GM23338 (cell line): Measurements from ENCODE around the gene DSG2. TPM values are rescaled to one million over a fixed set of nuclear protein-coding genes. Genes with fewer than 3 reads are reported as not detected.

Source experiments
- ATAC-seq: fragments of 200-7000 bp; cut with Tn5 transposase; 3 replicates; pipeline ENCODE4 v1.9.1; 2020
- DNase-seq: peaks from one replicate; pipeline ENCODE4 v3.0.0-alpha.2; 2015; ENCODE audit warnings: low spot score
- H2AFZ ChIP-seq: fragments of 200-600 bp; sonication (generic); 2 replicates; pipeline ENCODE4 v1.8.0; 2016; ENCODE audit warnings: antibody characterized with exemption, mild to moderate bottlenecking, moderate library complexity
- H3F3A ChIP-seq: fragments of 200-600 bp; sonication (generic); replicated peaks from 2 replicates; pipeline ENCODE4 v1.8.0; 2017; ENCODE audit warnings: antibody characterized with exemption, mixed run types, low read depth
- H3K27ac ChIP-seq: fragments of 200-600 bp; sonication (generic); 2 replicates; pipeline ENCODE4 v1.6.1; 2016; ENCODE audit warnings: low read depth
- H3K27me3 ChIP-seq: fragments of 200-600 bp; sonication (generic); 2 replicates; pipeline ENCODE4 v1.8.0; 2016; ENCODE audit warnings: mild to moderate bottlenecking, mixed run types, moderate library complexity; ENCODE audit not compliant: insufficient read depth
- H3K36me3 ChIP-seq: fragments of 200-600 bp; sonication (generic); 2 replicates; pipeline ENCODE4 v1.8.0; 2016; ENCODE audit warnings: mild to moderate bottlenecking; ENCODE audit not compliant: insufficient read depth
- H3K4me1 ChIP-seq: fragments of 200-600 bp; sonication (generic); 2 replicates; pipeline ENCODE4 v1.8.0; 2016; ENCODE audit warnings: mild to moderate bottlenecking, moderate library complexity; ENCODE audit not compliant: insufficient read depth
- H3K4me2 ChIP-seq: fragments of 200-600 bp; sonication (generic); 2 replicates; pipeline ENCODE4 v1.7.1; 2017; ENCODE audit warnings: mixed run types
- H3K4me3 ChIP-seq: fragments of 200-600 bp; sonication (generic); 2 replicates; pipeline ENCODE4 v1.6.1; 2016; ENCODE audit warnings: mixed run types
- H3K79me2 ChIP-seq: fragments of 200-600 bp; sonication (generic); replicated peaks from 2 replicates; pipeline ENCODE4 v1.8.0; 2017; ENCODE audit warnings: mild to moderate bottlenecking; ENCODE audit not compliant: insufficient read depth
- H3K9me2 ChIP-seq: fragments of 200-600 bp; sonication (generic); 2 replicates; pipeline ENCODE4 v1.8.0; 2017; ENCODE audit not compliant: insufficient read depth
- H4K20me1 ChIP-seq: fragments of 200-600 bp; sonication (generic); replicated peaks from 2 replicates; pipeline ENCODE4 v1.8.0; 2017; ENCODE audit warnings: mild to moderate bottlenecking; ENCODE audit not compliant: insufficient read depth
- H3K27ac Mint-ChIP-seq: 2 replicates; pipeline ENCODE4 v1.8.0; 2020; ENCODE audit warnings: inconsistent platforms, mild to moderate bottlenecking, moderate library complexity, mixed read lengths
- H3K27me3 Mint-ChIP-seq: 3 replicates; pipeline ENCODE4 v1.8.0; 2022; ENCODE audit warnings: low read depth, mild to moderate bottlenecking, moderate library complexity, mixed read lengths, inconsistent platforms; ENCODE audit not compliant: insufficient read depth, poor library complexity
- H3K36me3 Mint-ChIP-seq: 3 replicates; pipeline ENCODE4 v1.8.0; 2021; ENCODE audit warnings: low read depth, mild to moderate bottlenecking, inconsistent platforms, moderate library complexity, mixed read lengths
- H3K4me1 Mint-ChIP-seq: 3 replicates; pipeline ENCODE4 v1.8.0; 2020; ENCODE audit warnings: mild to moderate bottlenecking, inconsistent platforms, mixed read lengths
- H3K4me3 Mint-ChIP-seq: 3 replicates; pipeline ENCODE4 v1.8.0; 2021; ENCODE audit warnings: moderate library complexity, mild to moderate bottlenecking, inconsistent platforms, mixed read lengths
- H3K9me3 Mint-ChIP-seq: 3 replicates; pipeline ENCODE4 v1.8.0; 2020; ENCODE audit warnings: moderate library complexity, mild to moderate bottlenecking, inconsistent platforms, mixed read lengths
- CREB1 ChIP-seq: fragments of 250-450 bp; sonication (Bioruptor Pico); IDR thresholded peaks from 2 replicates; pipeline ENCODE4 v1.5.0; 2020; ENCODE audit warnings: low read depth, mild to moderate bottlenecking, moderate library complexity
- ETS1 ChIP-seq: IDR thresholded peaks from 2 replicates; pipeline ENCODE4 v1.6.1; 2016; ENCODE audit warnings: antibody characterized with exemption
- EZH2 ChIP-seq: fragments of 200-600 bp; sonication (generic); IDR thresholded peaks from one replicate; pipeline ENCODE4 v1.8.0; 2017; ENCODE audit warnings: antibody characterized with exemption, mild to moderate bottlenecking, low read depth; ENCODE audit not compliant: unreplicated experiment
- EZH2phosphoT487 ChIP-seq: fragments of 200-600 bp; sonication (generic); IDR thresholded peaks from one replicate; pipeline ENCODE4 v1.8.1; 2018; ENCODE audit warnings: antibody characterized with exemption; ENCODE audit not compliant: unreplicated experiment
- JUNB ChIP-seq: IDR thresholded peaks from one replicate; pipeline ENCODE4 v1.6.1; 2016; ENCODE audit warnings: antibody characterized with exemption; ENCODE audit not compliant: unreplicated experiment
- NANOG ChIP-seq: IDR thresholded peaks from 2 replicates; pipeline ENCODE4 v1.6.1; 2016; ENCODE audit warnings: antibody characterized with exemption, borderline replicate concordance
- POLR2AphosphoS5 ChIP-seq: IDR thresholded peaks from 2 replicates; pipeline ENCODE4 v1.6.1; 2016; ENCODE audit warnings: antibody characterized with exemption, low read depth
- STAT1 ChIP-seq: IDR thresholded peaks from one replicate; pipeline ENCODE4 v1.6.1; 2016; ENCODE audit warnings: antibody characterized with exemption; ENCODE audit not compliant: unreplicated experiment
- ZNF331 ChIP-seq: fragments of 250-450 bp; sonication (Bioruptor Pico); IDR thresholded peaks from 2 replicates; pipeline ENCODE4 v1.5.0; 2020; ENCODE audit warnings: low read depth, mild to moderate bottlenecking, moderate library complexity
- polyA plus RNA-seq: library from polyadenylated mRNA; unstranded; fragments of >200 nt; fragmentation: Nextera tagmentation; extraction: Ambion mirVana; gene quantifications from 2 replicates; pipeline ENCODE4 v1.2.1, GENCODE V29; 2016
- total RNA-seq: library from RNA; depleted of rRNA; stranded (reverse); fragments of >200 nt; shearing (Covaris generic); gene quantifications from 2 replicates; pipeline ENCODE4 v1.2.3, GENCODE V29; 2014

The DSG2 gene
- total and polyA plus RNA-seq, 2 experiments from 2014 or later, result 44.7 to 144 TPM

DNA sequence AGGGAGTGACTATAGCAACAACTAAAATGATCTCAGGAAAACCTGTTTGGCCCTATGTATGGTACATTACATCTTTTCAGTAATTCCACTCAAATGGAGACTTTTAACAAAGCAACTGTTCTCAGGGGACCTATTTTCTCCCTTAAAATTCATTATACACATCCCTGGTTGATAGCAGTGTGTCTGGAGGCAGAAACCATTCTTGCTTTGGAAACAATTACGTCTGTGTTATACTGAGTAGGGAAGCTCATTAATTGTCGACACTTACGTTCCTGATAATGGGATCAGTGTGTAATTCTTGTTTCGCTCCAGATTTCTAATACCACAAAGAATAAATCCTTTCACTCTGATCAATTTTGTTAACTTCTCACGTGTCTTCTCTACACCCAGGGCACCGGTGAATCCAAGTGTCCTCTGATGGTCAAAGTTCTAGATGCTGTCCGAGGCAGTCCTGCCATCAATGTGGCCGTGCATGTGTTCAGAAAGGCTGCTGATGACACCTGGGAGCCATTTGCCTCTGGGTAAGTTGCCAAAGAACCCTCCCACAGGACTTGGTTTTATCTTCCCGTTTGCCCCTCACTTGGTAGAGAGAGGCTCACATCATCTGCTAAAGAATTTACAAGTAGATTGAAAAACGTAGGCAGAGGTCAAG, 94.7 kb downstream of the DSG2 start:
- Histone ChIP-seq H3K79me2 (no peaks in the 10 kb centered on the region), H3K36me3 (no peaks in the 10 kb centered on the region), H3K27me3 (no peaks in the 10 kb centered on the region), H3F3A (no peaks in the 10 kb centered on the region), H3K9me2 (peaks cover 4% of the 10 kb centered on the region; the same call in 1 of the 2 replicates), H3K4me1 (no peaks in the 10 kb centered on the region), H3K4me2 (no peak overlapping the region), H4K20me1 (no peaks in the 10 kb centered on the region), H3K27ac (no peak overlapping the region), H3K4me3 (no peak overlapping the region), H2AFZ (no peak overlapping the region)
- H3K9me3 Mint-ChIP-seq, result no peaks in the 10 kb centered on the region
- no peaks in the 10 kb centered on the region for H3K36me3 Mint-ChIP-seq
- H3K27ac Mint-ChIP-seq, result no peak overlapping the region
- TF ChIP-seq STAT1 (no peak), CREB1 (CRISPR knock-in tag) (no peak), POLR2AphosphoS5 (no peak), ETS1 (no peak), JUNB (no peak)
- DNase-seq (no peak), ATAC-seq (no peak)
- no peak overlapping the region for H3K4me3 Mint-ChIP-seq
- peaks cover 6% of the 10 kb centered on the region for H3K27me3 Mint-ChIP-seq
- peaks cover 7% of the 10 kb centered on the region; the same call in 2 of the 3 replicates for H3K4me1 Mint-ChIP-seq

DNA sequence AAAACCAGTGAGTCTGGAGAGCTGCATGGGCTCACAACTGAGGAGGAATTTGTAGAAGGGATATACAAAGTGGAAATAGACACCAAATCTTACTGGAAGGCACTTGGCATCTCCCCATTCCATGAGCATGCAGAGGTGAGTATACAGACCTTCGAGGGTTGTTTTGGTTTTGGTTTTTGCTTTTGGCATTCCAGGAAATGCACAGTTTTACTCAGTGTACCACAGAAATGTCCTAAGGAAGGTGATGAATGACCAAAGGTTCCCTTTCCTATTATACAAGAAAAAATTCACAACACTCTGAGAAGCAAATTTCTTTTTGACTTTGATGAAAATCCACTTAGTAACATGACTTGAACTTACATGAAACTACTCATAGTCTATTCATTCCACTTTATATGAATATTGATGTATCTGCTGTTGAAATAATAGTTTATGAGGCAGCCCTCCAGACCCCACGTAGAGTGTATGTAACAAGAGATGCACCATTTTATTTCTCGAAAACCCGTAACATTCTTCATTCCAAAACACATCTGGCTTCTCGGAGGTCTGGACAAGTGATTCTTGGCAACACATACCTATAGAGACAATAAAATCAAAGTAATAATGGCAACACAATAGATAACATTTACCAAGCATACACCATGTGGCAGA, 97.3 kb downstream of the DSG2 start:
- H3K36me3 ChIP-seq, result no peaks in the 10 kb centered on the region
- H3K27me3 Mint-ChIP-seq, result peaks cover 6% of the 10 kb centered on the region
- H3K4me1 Mint-ChIP-seq, result no peaks in the 10 kb centered on the region
- H2AFZ ChIP-seq, result 0 out of 2 replicates have a peak overlapping the region, but pooled peaks have one; percentile 10
- no peak overlapping the region for H3K4me3 ChIP-seq
- DNase-seq (no peak), ATAC-seq (no peak)
- H4K20me1 ChIP-seq, result no peaks in the 10 kb centered on the region
- no peak overlapping the region for H3K4me3 Mint-ChIP-seq
- no peaks in the 10 kb centered on the region for H3K27me3 ChIP-seq
- H3K79me2 ChIP-seq, result no peaks in the 10 kb centered on the region
- H3K9me2 ChIP-seq, result peaks cover 10% of the 10 kb centered on the region; the same call in 1 of the 2 replicates
- no peak overlapping the region for H3K27ac Mint-ChIP-seq
- no peak overlapping the region for H3K27ac ChIP-seq
- no peak overlapping the region for H3K4me2 ChIP-seq
- no peak for TF ChIP-seq EZH2
- no peaks in the 10 kb centered on the region for H3K9me3 Mint-ChIP-seq
- H3K4me1 ChIP-seq, result no peaks in the 10 kb centered on the region
- H3F3A ChIP-seq, result no peaks in the 10 kb centered on the region
- H3K36me3 Mint-ChIP-seq, result no peaks in the 10 kb centered on the region

DNA sequence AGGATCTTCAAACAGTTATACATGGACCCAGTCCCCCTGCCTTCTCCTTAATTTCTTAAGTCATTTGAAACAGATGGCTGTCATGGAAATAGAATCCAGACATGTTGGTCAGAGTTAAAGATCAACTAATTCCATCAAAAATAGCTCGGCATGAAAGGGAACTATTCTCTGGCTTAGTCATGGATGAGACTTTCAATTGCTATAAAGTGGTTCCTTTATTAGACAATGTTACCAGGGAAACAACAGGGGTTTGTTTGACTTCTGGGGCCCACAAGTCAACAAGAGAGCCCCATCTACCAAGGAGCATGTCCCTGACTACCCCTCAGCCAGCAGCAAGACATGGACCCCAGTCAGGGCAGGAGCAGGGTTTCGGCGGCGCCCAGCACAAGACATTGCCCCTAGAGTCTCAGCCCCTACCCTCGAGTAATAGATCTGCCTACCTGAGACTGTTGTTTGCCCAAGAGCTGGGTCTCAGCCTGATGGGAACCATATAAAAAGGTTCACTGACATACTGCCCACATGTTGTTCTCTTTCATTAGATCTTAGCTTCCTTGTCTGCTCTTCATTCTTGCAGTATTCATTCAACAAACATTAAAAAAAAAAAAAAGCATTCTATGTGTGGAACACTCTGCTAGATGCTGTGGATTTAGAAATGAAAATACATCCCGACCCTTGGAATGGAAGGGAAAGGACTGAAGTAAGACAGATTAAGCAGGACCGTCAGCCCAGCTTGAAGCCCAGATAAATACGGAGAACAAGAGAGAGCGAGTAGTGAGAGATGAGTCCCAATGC, 98.3 kb downstream of the DSG2 start:
- Histone ChIP-seq H3K4me2 (no peak overlapping the region), H3F3A (no peaks in the 10 kb centered on the region), H3K27ac (no peak overlapping the region), H3K79me2 (no peaks in the 10 kb centered on the region), H3K4me1 (no peaks in the 10 kb centered on the region), H4K20me1 (no peaks in the 10 kb centered on the region), H3K4me3 (no peak overlapping the region), H2AFZ (no peak overlapping the region), H3K9me2 (peaks cover 11% of the 10 kb centered on the region; the same call in 1 of the 2 replicates), H3K27me3 (no peaks in the 10 kb centered on the region), H3K36me3 (no peaks in the 10 kb centered on the region)
- ATAC-seq (no peak), DNase-seq (no peak)
- no peak for TF ChIP-seq NANOG
- no peak for TF ChIP-seq CREB1 (CRISPR knock-in tag)
- no peak for TF ChIP-seq STAT1
- TF ChIP-seq POLR2AphosphoS5, result no peak
- no peak for TF ChIP-seq ZNF331 (CRISPR knock-in tag)
- TF ChIP-seq EZH2phosphoT487, result no peak
- Mint-ChIP-seq H3K27me3 (peaks cover 1% of the 10 kb centered on the region), H3K4me3 (no peak overlapping the region), H3K4me1 (no peaks in the 10 kb centered on the region), H3K27ac (no peak overlapping the region), H3K36me3 (no peaks in the 10 kb centered on the region), H3K9me3 (no peaks in the 10 kb centered on the region)
